Fibroblast of lung (primary cell): ENCODE results near the gene UGT3A2.

Experiments
- EZH2 ChIP-seq: IDR thresholded peaks from 2 replicates; pipeline ENCODE4 v1.5.1; 2012; ENCODE audit warnings: low read length, control low read depth, mild to moderate bottlenecking; ENCODE audit errors: missing control alignments
- TF ChIP-seq, protein P1 (sequence below), 2 donors: IDR thresholded peaks in 1 of 2; conservative IDR thresholded peaks in 1 of 2; 1 replicate in 1 of 2; 2 replicates in 1 of 2; pipeline ENCODE4 v1.5.1; 2011 to 2012; ENCODE audit warnings: low read length in 2 of 2, control low read depth in 1 of 2, inconsistent platforms in 1 of 2, low read depth in 1 of 2, mild to moderate bottlenecking in 1 of 2

DNA sequence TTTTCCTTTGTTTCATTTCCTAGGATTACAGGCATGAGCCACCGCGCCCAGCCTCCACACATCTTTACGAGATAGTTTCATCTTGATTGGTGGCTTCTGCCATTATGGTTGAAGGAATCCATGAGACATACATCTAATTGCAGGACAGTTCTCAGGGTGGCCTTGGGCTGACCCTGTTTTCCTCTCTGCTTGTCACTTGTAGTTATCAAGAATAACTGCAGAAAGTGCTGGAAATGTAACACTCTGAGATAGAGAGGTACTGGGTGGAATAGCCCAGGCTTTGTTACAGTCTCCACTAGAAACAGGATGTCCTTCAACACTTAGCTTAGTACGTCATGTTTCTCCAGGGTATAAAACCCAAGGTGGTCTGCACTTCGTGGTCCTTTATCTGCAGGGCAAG is 10.7 kb downstream of the UGT3A2 start:
- TF ChIP-seq, protein P1, sequence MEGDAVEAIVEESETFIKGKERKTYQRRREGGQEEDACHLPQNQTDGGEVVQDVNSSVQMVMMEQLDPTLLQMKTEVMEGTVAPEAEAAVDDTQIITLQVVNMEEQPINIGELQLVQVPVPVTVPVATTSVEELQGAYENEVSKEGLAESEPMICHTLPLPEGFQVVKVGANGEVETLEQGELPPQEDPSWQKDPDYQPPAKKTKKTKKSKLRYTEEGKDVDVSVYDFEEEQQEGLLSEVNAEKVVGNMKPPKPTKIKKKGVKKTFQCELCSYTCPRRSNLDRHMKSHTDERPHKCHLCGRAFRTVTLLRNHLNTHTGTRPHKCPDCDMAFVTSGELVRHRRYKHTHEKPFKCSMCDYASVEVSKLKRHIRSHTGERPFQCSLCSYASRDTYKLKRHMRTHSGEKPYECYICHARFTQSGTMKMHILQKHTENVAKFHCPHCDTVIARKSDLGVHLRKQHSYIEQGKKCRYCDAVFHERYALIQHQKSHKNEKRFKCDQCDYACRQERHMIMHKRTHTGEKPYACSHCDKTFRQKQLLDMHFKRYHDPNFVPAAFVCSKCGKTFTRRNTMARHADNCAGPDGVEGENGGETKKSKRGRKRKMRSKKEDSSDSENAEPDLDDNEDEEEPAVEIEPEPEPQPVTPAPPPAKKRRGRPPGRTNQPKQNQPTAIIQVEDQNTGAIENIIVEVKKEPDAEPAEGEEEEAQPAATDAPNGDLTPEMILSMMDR (conservative IDR thresholded peaks at IDR 0.05 in 1 of 2, IDR thresholded peaks at IDR 0.05 in 1 of 2; ENCODE audit: low read depth in 1 of 2, low read length in 2 of 2) = no peak
- TF ChIP-seq EZH2 = no peak
